ENCODE data around the gene FOXA2. TPM values are rescaled to one million over a fixed set of nuclear protein-coding genes. Genes with fewer than 3 reads are reported as not detected.
"Not testable (repeated sequence)": the region's sequence is repeated elsewhere in the genome, so short reads cannot be mapped to it uniquely, and the experiment has no call there.

The FOXA2 gene
- total RNA-seq, 1 donor from 2014 or later: not detected

GRCh38 chr20:22567944-22568871 lies 16.2 kb downstream of the FOXA2 start:
- DNase-seq (ENCODE audit: low read depth in 2 of 2): no peak

- no peak for DNase-seq (ENCODE audit: low read depth in 2 of 2)
Observed at GRCh38 chr20:22566876-22567658, 17.3 kb downstream of the FOXA2 start.

- DNase-seq (ENCODE audit: low read depth in 2 of 2): no peak
Observed at GRCh38 chr20:22563062-22563965, 21.1 kb downstream of the FOXA2 start.

- no peak for DNase-seq (ENCODE audit: low read depth in 2 of 2)
Observed at GRCh38 chr20:22562620-22563019, 21.8 kb downstream of the FOXA2 start.

GRCh38 chr20:22561965-22562577 lies 22.3 kb downstream of the FOXA2 start:
- DNase-seq (ENCODE audit: low read depth in 2 of 2): no peak

GRCh38 chr20:22560817-22561216 lies 23.6 kb downstream of the FOXA2 start:
- DNase-seq (ENCODE audit: low read depth in 2 of 2): no peak

GRCh38 chr20:22559711-22560318 lies 24.6 kb downstream of the FOXA2 start:
- DNase-seq (ENCODE audit: low read depth in 2 of 2): no peak

GRCh38 chr20:22557403-22558276 lies 26.7 kb downstream of the FOXA2 start:
- DNase-seq (ENCODE audit: low read depth in 2 of 2): no peak

- no peak for DNase-seq (ENCODE audit: low read depth in 2 of 2)
Observed at GRCh38 chr20:22556565-22557056, 27.8 kb downstream of the FOXA2 start.

- no peak for DNase-seq (ENCODE audit: low read depth in 2 of 2)
Observed at GRCh38 chr20:22555791-22556564, 28.4 kb downstream of the FOXA2 start.

- no peak for DNase-seq (ENCODE audit: low read depth in 2 of 2)
Observed at GRCh38 chr20:22554391-22554790, 30.0 kb downstream of the FOXA2 start.

- DNase-seq (ENCODE audit: low read depth in 2 of 2): not testable (repeated sequence)
Observed at GRCh38 chr20:22550514-22550913, 33.9 kb downstream of the FOXA2 start.

GRCh38 chr20:22548040-22548439 lies 36.3 kb downstream of the FOXA2 start:
- DNase-seq (ENCODE audit: low read depth in 2 of 2): no peak

GRCh38 chr20:22546344-22546743 lies 38.0 kb downstream of the FOXA2 start:
- no peak for DNase-seq (ENCODE audit: low read depth in 2 of 2)

- no peak for DNase-seq (ENCODE audit: low read depth in 2 of 2)
Observed at GRCh38 chr20:22545045-22545444, 39.3 kb downstream of the FOXA2 start.

- no peak for DNase-seq (ENCODE audit: low read depth in 2 of 2)
Observed at GRCh38 chr20:22544462-22544861, 39.9 kb downstream of the FOXA2 start.

- DNase-seq (ENCODE audit: low read depth in 2 of 2): no peak
Observed at GRCh38 chr20:22542427-22542826, 41.9 kb downstream of the FOXA2 start.

GRCh38 chr20:22540832-22541231 lies 43.5 kb downstream of the FOXA2 start:
- no peak for DNase-seq (ENCODE audit: low read depth in 2 of 2)

Data from dermis microvascular lymphatic vessel endothelial cell (primary cell).